ENCODE data around the gene TUBB4B. TPM values are rescaled to one million over a fixed set of nuclear protein-coding genes. Genes with fewer than 3 reads are reported as not detected.

The TUBB4B gene
- total and polyA plus RNA-seq, 11 donors, result 244 to 900 (median 515) TPM

DNA sequence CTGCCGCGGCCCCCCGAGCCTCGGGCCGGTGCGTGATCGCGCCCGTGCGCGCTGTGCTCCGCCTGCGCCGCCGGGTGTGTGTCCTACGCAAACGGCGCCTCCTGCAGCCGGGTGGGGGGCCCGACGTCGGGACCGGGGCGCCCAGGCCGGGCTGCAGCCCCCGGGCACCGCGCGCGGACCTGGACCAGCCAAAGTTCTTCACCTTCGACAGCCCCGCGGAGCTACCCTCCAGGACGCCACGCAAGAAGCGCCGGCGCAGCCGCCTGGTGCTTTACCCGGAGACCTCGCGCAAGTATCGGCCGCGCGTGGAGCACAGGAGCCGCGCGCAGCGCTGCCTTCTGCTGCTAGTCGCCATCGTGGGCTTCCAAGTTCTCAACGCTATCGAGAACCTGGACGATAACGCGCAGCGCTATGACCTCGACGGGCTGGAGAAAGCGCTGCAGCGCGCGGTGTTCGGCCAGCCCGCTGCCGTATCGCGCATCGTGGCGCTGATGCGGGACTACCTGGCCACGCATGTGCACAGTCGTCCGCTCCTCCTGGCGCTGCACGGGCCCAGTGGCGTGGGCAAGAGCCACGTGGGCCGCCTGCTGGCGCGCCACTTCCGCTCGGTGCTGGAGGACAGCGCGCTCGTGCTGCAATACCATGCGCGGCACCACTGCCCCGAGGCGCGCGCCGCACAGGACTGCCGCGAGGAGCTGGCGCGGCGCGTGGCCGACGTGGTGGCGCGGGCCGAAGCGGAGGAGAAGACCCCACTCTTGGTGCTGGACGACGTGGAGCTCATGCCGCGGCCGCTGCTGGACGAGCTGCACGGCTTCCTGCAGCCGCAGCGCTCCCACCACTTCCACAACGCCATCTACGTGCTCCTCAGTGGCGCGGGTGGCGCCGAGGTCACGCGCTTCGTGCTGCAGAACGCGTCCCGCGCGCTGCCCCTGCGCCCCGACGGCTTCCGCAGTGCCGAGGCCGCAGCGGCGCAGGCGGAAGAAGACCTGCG lies 37.9 kb downstream of the TUBB4B start:
- Histone ChIP-seq H3K9me3 (no peaks in the 10 kb centered on the region), H3K36me3 (peaks cover 0 to 20% (median 18%) of the 10 kb centered on the region in 9 donors), H3K4me3 (peak overlapping the region; percentile 19 to 71 (median 64)), H3K27ac (peak overlapping the region; percentile 83 to 100 (median 98)), H3K27me3 (no peaks in the 10 kb centered on the region), H3K4me1 (peaks cover 6 to 80% (median 41%) of the 10 kb centered on the region in 12 donors)
- TF ChIP-seq, protein P1, sequence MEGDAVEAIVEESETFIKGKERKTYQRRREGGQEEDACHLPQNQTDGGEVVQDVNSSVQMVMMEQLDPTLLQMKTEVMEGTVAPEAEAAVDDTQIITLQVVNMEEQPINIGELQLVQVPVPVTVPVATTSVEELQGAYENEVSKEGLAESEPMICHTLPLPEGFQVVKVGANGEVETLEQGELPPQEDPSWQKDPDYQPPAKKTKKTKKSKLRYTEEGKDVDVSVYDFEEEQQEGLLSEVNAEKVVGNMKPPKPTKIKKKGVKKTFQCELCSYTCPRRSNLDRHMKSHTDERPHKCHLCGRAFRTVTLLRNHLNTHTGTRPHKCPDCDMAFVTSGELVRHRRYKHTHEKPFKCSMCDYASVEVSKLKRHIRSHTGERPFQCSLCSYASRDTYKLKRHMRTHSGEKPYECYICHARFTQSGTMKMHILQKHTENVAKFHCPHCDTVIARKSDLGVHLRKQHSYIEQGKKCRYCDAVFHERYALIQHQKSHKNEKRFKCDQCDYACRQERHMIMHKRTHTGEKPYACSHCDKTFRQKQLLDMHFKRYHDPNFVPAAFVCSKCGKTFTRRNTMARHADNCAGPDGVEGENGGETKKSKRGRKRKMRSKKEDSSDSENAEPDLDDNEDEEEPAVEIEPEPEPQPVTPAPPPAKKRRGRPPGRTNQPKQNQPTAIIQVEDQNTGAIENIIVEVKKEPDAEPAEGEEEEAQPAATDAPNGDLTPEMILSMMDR (IDR thresholded peaks at IDR 0.05), result no peak
- TF ChIP-seq POLR2A (IDR thresholded peaks at IDR 0.05), result no peak
- DNase-seq (peak in 4 of 5 donors; percentile 20 to 66 (median 36)), ATAC-seq (no peak)
- intact Hi-C loops (cut with DNase I), result no loop called here
- 74 to 95% (median 85%) methylated on average over 86 to 139 of the region's 139 CpGs for WGBS, 4 donors

DNA sequence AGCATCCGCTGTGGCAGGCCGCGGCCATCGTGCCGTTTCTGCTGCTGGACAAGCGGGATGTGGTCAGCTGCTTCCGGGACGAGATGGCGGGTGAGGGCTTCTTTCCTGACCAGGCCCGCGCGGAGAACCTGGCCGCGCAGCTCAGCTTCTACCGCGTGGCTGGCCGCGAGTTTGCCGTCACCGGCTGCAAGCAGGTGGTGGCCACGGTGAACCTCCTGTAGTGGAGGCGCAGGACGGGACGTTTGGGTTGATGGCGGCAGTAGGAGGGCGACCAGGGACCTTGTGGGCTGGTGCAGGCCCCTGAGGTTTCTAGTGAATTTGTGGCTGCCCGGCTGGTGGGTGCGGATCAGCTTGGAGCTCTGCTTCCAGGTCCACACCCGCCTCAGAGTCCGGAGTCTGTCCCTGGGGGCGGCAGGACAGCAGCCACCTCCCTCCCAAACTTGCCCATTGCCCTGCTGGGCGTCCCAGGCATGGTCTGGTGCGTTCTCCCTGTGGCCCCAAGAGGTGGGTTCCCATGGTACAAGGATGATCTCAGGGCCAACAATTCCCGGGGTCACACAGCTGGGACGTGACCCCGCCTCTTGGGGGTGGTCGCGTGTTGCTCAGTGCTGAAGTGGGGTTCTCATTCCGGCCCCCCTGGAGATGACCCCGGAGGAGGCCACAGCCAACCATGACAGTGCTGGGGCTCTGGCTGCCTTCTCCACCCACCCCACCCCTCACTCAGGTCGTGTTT lies 38.8 kb downstream of the TUBB4B start:
- TF ChIP-seq, protein P1 (IDR thresholded peaks at IDR 0.05), result no peak
- TF ChIP-seq POLR2A (IDR thresholded peaks at IDR 0.05), result no peak
- H3K27me3 ChIP-seq, result no peaks in the 10 kb centered on the region
- H3K4me1 ChIP-seq, result peaks cover 6 to 73% (median 38%) of the 10 kb centered on the region in 12 donors

DNA sequence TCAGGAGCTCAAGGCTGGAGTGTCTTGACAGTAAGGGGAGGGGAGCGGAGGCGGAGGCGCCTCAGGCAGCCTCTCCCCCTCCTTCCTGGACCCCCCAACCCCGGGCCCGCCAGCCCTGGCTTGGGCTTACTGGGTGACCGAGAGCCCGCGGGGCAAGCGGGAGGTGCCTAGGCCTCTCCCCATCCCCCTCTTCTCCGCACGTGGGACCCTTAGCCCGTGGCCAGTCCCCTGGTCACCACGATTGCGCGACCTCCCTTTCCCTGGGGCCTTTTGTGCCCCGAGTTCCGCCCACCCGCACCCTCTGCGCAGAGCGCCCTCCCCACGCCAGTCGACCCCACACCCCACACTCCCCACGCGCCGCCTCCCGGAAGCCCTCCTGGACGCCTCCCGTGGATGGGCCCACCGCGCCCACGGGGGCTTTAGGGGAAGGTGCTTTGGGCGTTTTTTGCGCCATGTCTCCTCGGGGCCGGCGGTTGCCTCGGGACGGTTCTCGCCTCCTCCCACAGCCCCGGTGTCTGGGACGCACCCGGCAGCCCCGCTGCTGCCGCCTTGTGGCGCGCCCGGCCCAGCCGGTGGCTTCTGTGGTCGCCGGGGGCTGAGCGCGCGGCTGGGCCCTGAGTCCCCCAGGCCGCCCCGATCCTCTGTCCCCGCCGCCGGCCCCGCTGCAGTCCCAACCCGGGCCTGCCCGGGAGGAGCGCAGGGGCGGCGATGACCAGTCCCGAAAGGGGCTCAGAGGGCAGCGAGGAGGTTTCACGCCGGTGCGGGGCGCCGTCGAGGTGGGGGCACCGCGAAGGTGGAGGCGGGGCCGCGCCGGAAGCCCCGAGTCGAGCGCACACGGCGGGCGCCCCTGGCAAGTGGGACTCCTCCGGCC lies 39.6 kb downstream of the TUBB4B start:
- peak; percentile 23 to 72 (median 44) for DNase-seq
- no peak for ATAC-seq
- intact Hi-C loops (cut with DNase I), result loop anchor here in 3 of 10 donors (5.0 to 10.0 kb wide), 2 partner anchors 127 to 244 kb away; no protein-coding TSS in a partner anchor
- H3K9me3 ChIP-seq, result peaks cover 0 to 8% (median 0%) of the 10 kb centered on the region in 12 donors
- H3K4me3 ChIP-seq, result peak overlapping the region in 5 of 12 donors; percentile 4 to 26 (median 24)
- H3K36me3 ChIP-seq, result peaks cover 0 to 20% (median 17%) of the 10 kb centered on the region in 9 donors
- peaks cover 6 to 66% (median 32%) of the 10 kb centered on the region in 12 donors for H3K4me1 ChIP-seq
- TF ChIP-seq, protein P1 (IDR thresholded peaks at IDR 0.05), result peak in 11 of 12 donors; percentile 21 to 64 (median 41)
- TF ChIP-seq POLR2A (IDR thresholded peaks at IDR 0.05), result no peak
- peak overlapping the region in 1 of 12 donors; percentile 24 for H3K27ac ChIP-seq
- no peaks in the 10 kb centered on the region for H3K27me3 ChIP-seq
- WGBS, 4 donors, result 44 to 70% (median 52%) methylated on average over 70 to 85 of the region's 85 CpGs

More for the DNA sequence above, 38.8 kb downstream of the TUBB4B start:
- Histone ChIP-seq H3K9me3 (peaks cover 0 to under 1% (median 0%) of the 10 kb centered on the region in 12 donors), H3K27ac (no peak overlapping the region), H3K4me3 (no peak overlapping the region), H3K36me3 (peaks cover 0 to 20% (median 17%) of the 10 kb centered on the region in 9 donors)
- 83 to 93% (median 90%) methylated on average over 35 to 41 of the region's 41 CpGs for WGBS, 4 donors
- ATAC-seq, result no peak
- peak in 3 of 5 donors; percentile 16 to 33 (median 29) for DNase-seq
- intact Hi-C loops (cut with DNase I), result loop anchor here in 3 of 10 donors (5.0 to 10.0 kb wide), 2 partner anchors 127 to 245 kb away; no protein-coding TSS in a partner anchor

All from heart left ventricle (tissue), 16 donors.